Measurements from ENCODE around the gene SF3B6. TPM values are rescaled to one million over a fixed set of nuclear protein-coding genes. Genes with fewer than 3 reads are reported as not detected.
"Not testable (repeated sequence)": the region's sequence is repeated elsewhere in the genome, so short reads cannot be mapped to it uniquely, and the experiment has no call there.

The SF3B6 gene
- total RNA-seq, 1 experiment from 2014 or later, result 132 TPM

DNA sequence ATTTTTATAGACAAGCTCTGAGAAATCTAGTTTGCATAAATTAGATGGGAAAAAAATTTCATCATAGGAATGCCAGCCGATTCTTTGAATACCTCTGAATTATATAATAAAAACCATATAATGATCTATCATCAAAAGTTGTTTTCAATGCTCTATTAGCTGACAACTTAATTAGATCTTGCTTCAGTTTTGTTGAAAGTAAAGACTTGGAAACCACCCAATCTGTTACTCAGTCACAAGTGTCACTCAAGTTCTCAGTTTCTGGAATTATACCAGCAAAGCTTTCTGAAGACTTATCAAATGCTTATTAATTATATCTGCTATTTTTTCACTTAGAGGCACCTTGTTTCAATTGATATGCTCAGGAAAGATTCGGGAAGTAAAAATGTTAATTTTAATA, 25.9 kb upstream of the SF3B6 start:
- Histone ChIP-seq H2AFZ (ENCODE audit: low read length) (no peak overlapping the region), H3K79me2 (ENCODE audit: insufficient read depth, low read length) (no peaks in the 10 kb centered on the region), H3K4ac (ENCODE audit: low read depth, low read length) (no peak overlapping the region), H4K5ac (ENCODE audit: insufficient read length, low read depth, low read length) (no peak overlapping the region), H2BK20ac (ENCODE audit: low read depth, low read length, poor library complexity, severe bottlenecking) (no peak overlapping the region), H3K4me1 (ENCODE audit: insufficient read depth, low read length) (no peaks in the 10 kb centered on the region), H3K9ac (ENCODE audit: extremely low read depth, insufficient read length, low read length) (no peak overlapping the region), H2BK120ac (ENCODE audit: low read depth, low read length, poor library complexity, severe bottlenecking) (no peak overlapping the region), H3K27me3 (ENCODE audit: insufficient read depth, low read length) (no peaks in the 10 kb centered on the region), H4K8ac (replicated peaks; ENCODE audit: insufficient read length, low read depth, low read length) (no peak overlapping the region), H3K27ac (ENCODE audit: insufficient read length, low read depth, low read length) (no peak overlapping the region), H3K18ac (ENCODE audit: insufficient read length, low read depth, low read length) (no peak overlapping the region), H3K14ac (ENCODE audit: insufficient read depth, low read length) (no peak overlapping the region), H3T11ph (ENCODE audit: low read length) (no peak overlapping the region), H3K56ac (ENCODE audit: insufficient read length, low read depth, low read length) (no peak overlapping the region), H4K91ac (ENCODE audit: insufficient read length, low read depth, low read length) (no peak overlapping the region), H2BK5ac (ENCODE audit: insufficient read length, low read length) (no peak overlapping the region), H2BK12ac (ENCODE audit: insufficient read length, low read depth, low read length) (no peak overlapping the region), H3K23me2 (ENCODE audit: insufficient read length, low read depth, low read length, poor library complexity, severe bottlenecking) (no peaks in the 10 kb centered on the region), H2BK15ac (ENCODE audit: low read depth, low read length) (no peak overlapping the region), H3K9me3 (ENCODE audit: control insufficient read depth, low read depth, low read length) (no peaks in the 10 kb centered on the region), H3K23ac (ENCODE audit: insufficient read length, low read depth, low read length) (no peak overlapping the region), H4K20me1 (ENCODE audit: control insufficient read depth, insufficient read depth, insufficient read length) (no peaks in the 10 kb centered on the region), H3K79me1 (ENCODE audit: insufficient read depth, low read depth, low read length, poor library complexity, severe bottlenecking) (no peaks in the 10 kb centered on the region), H2AK5ac (ENCODE audit: insufficient read length, low read length) (no peak overlapping the region), H3K4me2 (ENCODE audit: insufficient read depth, insufficient read length, low read length) (no peak overlapping the region)
- Mint-ChIP-seq H3K27me3 (ENCODE audit: low read depth) (no peaks in the 10 kb centered on the region; the same call in none of the 2 replicates), H3K9me3 (peaks cover 6 to 15% of the 10 kb centered on the region in 2 experiments; a peak in 4 of 5 replicates), H3K27ac (no peak overlapping the region), H3K36me3 (ENCODE audit: insufficient read depth in 1 of 3, low read depth in 3 of 3) (peaks cover 0 to 4% (median 0%) of the 10 kb centered on the region in 3 experiments; a peak in 3 of 7 replicates), H3K4me3 (no peak overlapping the region), H3K4me1 (peaks cover 0 to 5% of the 10 kb centered on the region in 2 experiments; a peak in 1 of 4 replicates)
- no CpG with 5 or more reads among the region's 2 CpGs for WGBS (ENCODE audit: extremely low coverage, insufficient read length, low lambda C conversion rate)
- no peak for TF ChIP-seq CTCF (conservative IDR thresholded peaks at IDR 0.05)
- DNase-seq, result no peak

DNA sequence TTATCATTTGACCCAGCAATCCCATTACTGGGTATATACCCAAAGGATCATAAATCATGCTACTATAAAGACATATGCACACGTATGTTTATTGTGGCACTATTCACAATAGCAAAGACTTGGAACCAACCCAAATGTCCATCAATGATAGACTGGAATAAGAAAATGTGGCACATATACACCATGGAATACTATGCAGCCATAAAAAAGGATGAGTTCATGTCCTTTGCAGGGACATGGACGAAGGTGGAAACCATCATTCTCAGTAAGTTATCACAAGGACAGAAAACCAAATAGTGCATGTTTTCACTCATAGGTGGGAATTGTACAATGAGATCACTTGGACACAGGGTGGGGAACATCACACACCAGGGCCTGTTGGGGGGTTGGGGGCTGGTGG, 24.6 kb upstream of the SF3B6 start:
- H3K23me2 ChIP-seq (ENCODE audit: insufficient read length, low read depth, low read length, poor library complexity, severe bottlenecking); H3K9me3 ChIP-seq (ENCODE audit: control insufficient read depth, low read depth, low read length); H3K27ac ChIP-seq (ENCODE audit: insufficient read length, low read depth, low read length); H3K4me2 ChIP-seq (ENCODE audit: insufficient read depth, insufficient read length, low read length); H2AK5ac ChIP-seq (ENCODE audit: insufficient read length, low read length); H2AFZ ChIP-seq (ENCODE audit: low read length); H3K27me3 Mint-ChIP-seq (ENCODE audit: low read depth); H3K79me2 ChIP-seq (ENCODE audit: insufficient read depth, low read length); H3K79me1 ChIP-seq (ENCODE audit: insufficient read depth, low read depth, low read length, poor library complexity, severe bottlenecking); H3K9ac ChIP-seq (ENCODE audit: extremely low read depth, insufficient read length, low read length); H3K4me1 Mint-ChIP-seq; H2BK120ac ChIP-seq (ENCODE audit: low read depth, low read length, poor library complexity, severe bottlenecking); DNase-seq; H4K5ac ChIP-seq (ENCODE audit: insufficient read length, low read depth, low read length); H4K91ac ChIP-seq (ENCODE audit: insufficient read length, low read depth, low read length); H3K4ac ChIP-seq (ENCODE audit: low read depth, low read length); H2BK20ac ChIP-seq (ENCODE audit: low read depth, low read length, poor library complexity, severe bottlenecking); H3K23ac ChIP-seq (ENCODE audit: insufficient read length, low read depth, low read length); H3K56ac ChIP-seq (ENCODE audit: insufficient read length, low read depth, low read length); H3K4me1 ChIP-seq (ENCODE audit: insufficient read depth, low read length); H4K8ac ChIP-seq (replicated peaks; ENCODE audit: insufficient read length, low read depth, low read length); H4K20me1 ChIP-seq (ENCODE audit: control insufficient read depth, insufficient read depth, insufficient read length); H3K27me3 ChIP-seq (ENCODE audit: insufficient read depth, low read length); H3T11ph ChIP-seq (ENCODE audit: low read length); H3K4me3 Mint-ChIP-seq; H3K36me3 Mint-ChIP-seq (ENCODE audit: insufficient read depth in 1 of 3, low read depth in 3 of 3); H2BK5ac ChIP-seq (ENCODE audit: insufficient read length, low read length); H3K27ac Mint-ChIP-seq; H2BK15ac ChIP-seq (ENCODE audit: low read depth, low read length); H3K9me3 Mint-ChIP-seq; H2BK12ac ChIP-seq (ENCODE audit: insufficient read length, low read depth, low read length); H3K14ac ChIP-seq (ENCODE audit: insufficient read depth, low read length); H3K18ac ChIP-seq (ENCODE audit: insufficient read length, low read depth, low read length): not testable (repeated sequence)
- no CpG with 5 or more reads among the region's 2 CpGs for WGBS (ENCODE audit: extremely low coverage, insufficient read length, low lambda C conversion rate)
